Breast epithelium (tissue), 3 donors: Measurements from ENCODE around the gene TREML2.

Experiments used
- POLR2A ChIP-seq: fragments of 450-650 bp; IDR thresholded peaks from one replicate; pipeline ENCODE4 v1.6.1; 2016; ENCODE audit warnings: antibody characterized with exemption, mild to moderate bottlenecking, moderate library complexity
- TF ChIP-seq, protein P1 (sequence below), 3 donors: fragments of 450-650 bp; IDR thresholded peaks; one replicate each; pipeline ENCODE4 v1.5.1; 2016 to 2017; ENCODE audit warnings: antibody characterized with exemption in 3 of 3, mild to moderate bottlenecking in 3 of 3, moderate library complexity in 3 of 3

GRCh38 chr6:41179163-41179562, 21.8 kb downstream of the TREML2 start:
- TF ChIP-seq POLR2A = no peak
- TF ChIP-seq, protein P1, sequence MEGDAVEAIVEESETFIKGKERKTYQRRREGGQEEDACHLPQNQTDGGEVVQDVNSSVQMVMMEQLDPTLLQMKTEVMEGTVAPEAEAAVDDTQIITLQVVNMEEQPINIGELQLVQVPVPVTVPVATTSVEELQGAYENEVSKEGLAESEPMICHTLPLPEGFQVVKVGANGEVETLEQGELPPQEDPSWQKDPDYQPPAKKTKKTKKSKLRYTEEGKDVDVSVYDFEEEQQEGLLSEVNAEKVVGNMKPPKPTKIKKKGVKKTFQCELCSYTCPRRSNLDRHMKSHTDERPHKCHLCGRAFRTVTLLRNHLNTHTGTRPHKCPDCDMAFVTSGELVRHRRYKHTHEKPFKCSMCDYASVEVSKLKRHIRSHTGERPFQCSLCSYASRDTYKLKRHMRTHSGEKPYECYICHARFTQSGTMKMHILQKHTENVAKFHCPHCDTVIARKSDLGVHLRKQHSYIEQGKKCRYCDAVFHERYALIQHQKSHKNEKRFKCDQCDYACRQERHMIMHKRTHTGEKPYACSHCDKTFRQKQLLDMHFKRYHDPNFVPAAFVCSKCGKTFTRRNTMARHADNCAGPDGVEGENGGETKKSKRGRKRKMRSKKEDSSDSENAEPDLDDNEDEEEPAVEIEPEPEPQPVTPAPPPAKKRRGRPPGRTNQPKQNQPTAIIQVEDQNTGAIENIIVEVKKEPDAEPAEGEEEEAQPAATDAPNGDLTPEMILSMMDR (IDR thresholded peaks at IDR 0.05) = no peak
